GM11168 (cell line): Measurements from ENCODE around the gene UBE2N.
"Not testable (repeated sequence)": the region's sequence is repeated elsewhere in the genome, so short reads cannot be mapped to it uniquely, and the experiment has no call there.

Experiments
- in situ Hi-C: fragments of 300-500 bp; cut with MboI; formaldehyde crosslinking; loops from one replicate; pipeline ENCODE4 v1.12.0; 2022; ENCODE audit warnings: low sequenced_read_pairs; ENCODE audit not compliant: unreplicated experiment

The UBE2N gene

GRCh38 chr12:93447555-93448290, 6.0 kb upstream of the UBE2N start:
- in situ Hi-C loops = no loop called here

GRCh38 chr12:93443576-93443975, 1.8 kb upstream of the UBE2N start:
- in situ Hi-C loops = no loop called here

GRCh38 chr12:93442411-93443340, 929 bp upstream of the UBE2N start:
- in situ Hi-C loops = no loop called here

- in situ Hi-C loops = no loop called here
These were observed 598 bp downstream of the UBE2N start for GRCh38 chr12:93441081-93441616.

GRCh38 chr12:93440043-93440835, 1.5 kb downstream of the UBE2N start:
- in situ Hi-C loops = no loop called here

GRCh38 chr12:93438266-93439050, 3.3 kb downstream of the UBE2N start:
- in situ Hi-C loops = no loop called here

- in situ Hi-C loops = no loop called here
These were observed 7.4 kb downstream of the UBE2N start for GRCh38 chr12:93434256-93434865.

GRCh38 chr12:93432031-93432430, 9.7 kb downstream of the UBE2N start:
- in situ Hi-C loops = not testable (repeated sequence)

- in situ Hi-C loops = no loop called here
These were observed 11.5 kb downstream of the UBE2N start for GRCh38 chr12:93430280-93430679.

- in situ Hi-C loops = no loop called here
These were observed 11.9 kb downstream of the UBE2N start for GRCh38 chr12:93429852-93430251.

- in situ Hi-C loops = no loop called here
These were observed 12.3 kb downstream of the UBE2N start for GRCh38 chr12:93429448-93429847.

GRCh38 chr12:93427779-93428564, 13.8 kb downstream of the UBE2N start:
- in situ Hi-C loops = no loop called here

- in situ Hi-C loops = no loop called here
These were observed 15.3 kb downstream of the UBE2N start for GRCh38 chr12:93426412-93426805.

- in situ Hi-C loops = no loop called here
These were observed 15.9 kb downstream of the UBE2N start for GRCh38 chr12:93425736-93426411.

- in situ Hi-C loops = no loop called here
These were observed 19.7 kb downstream of the UBE2N start for GRCh38 chr12:93422050-93422449.

GRCh38 chr12:93419388-93420034, 22.2 kb downstream of the UBE2N start:
- in situ Hi-C loops = loop anchor here (10.0 kb wide), 1 partner anchor 635 kb away; no protein-coding TSS in a partner anchor

- in situ Hi-C loops = loop anchor here (10.0 kb wide), 1 partner anchor 633 kb away; no protein-coding TSS in a partner anchor
These were observed 23.7 kb downstream of the UBE2N start for GRCh38 chr12:93417967-93418480.
